HG03135 (cell line): Measurements from ENCODE around the gene FDCSP.
"Not testable (repeated sequence)": the region's sequence is repeated elsewhere in the genome, so short reads cannot be mapped to it uniquely, and the experiment has no call there.

ENCODE experiments used
- ATAC-seq: cut with Tn5 transposase; IDR thresholded peaks from one replicate; pipeline ENCODE4 v1.9.1; 2021; ENCODE audit warnings: mild to moderate bottlenecking, moderate library complexity; ENCODE audit not compliant: unreplicated experiment

Gene FDCSP

GRCh38 chr4:70239131-70239883 is 13.4 kb downstream of the FDCSP start:
- no peak for ATAC-seq

- no peak for ATAC-seq
These were observed 14.1 kb downstream of the FDCSP start for GRCh38 chr4:70239884-70240591.

- not testable (repeated sequence) for ATAC-seq
These were observed 16.4 kb downstream of the FDCSP start, which contains the start of gene CSN3 for GRCh38 chr4:70242297-70242696. Gene CSN3 (plus strand): TSS chr4:70242597. CDS start chr4:70244820, 2,223 bp downstream.

- no peak for ATAC-seq
These were observed 17.2 kb downstream of the FDCSP start for GRCh38 chr4:70243091-70243490.

- no peak for ATAC-seq
These were observed 25.5 kb downstream of the FDCSP start for GRCh38 chr4:70251250-70251944.

- no peak for ATAC-seq
These were observed 26.0 kb downstream of the FDCSP start for GRCh38 chr4:70251945-70252277.

- no peak for ATAC-seq
These were observed 43.8 kb downstream of the FDCSP start for GRCh38 chr4:70269674-70270073.

GRCh38 chr4:70277121-70277520 is 51.2 kb downstream of the FDCSP start:
- ATAC-seq = no peak

GRCh38 chr4:70280567-70280966 is 54.6 kb downstream of the FDCSP start:
- ATAC-seq = no peak
